Esophagus squamous epithelium (tissue), 5 donors: ENCODE results near the gene LRRFIP2. TPM values are rescaled to one million over a fixed set of nuclear protein-coding genes. Genes with fewer than 3 reads are reported as not detected.

ENCODE experiments used
- DNase-seq: peaks from one replicate; lab custom pipeline; 2025; lab: John Stamatoyannopoulos, UW
- H3K27ac ChIP-seq, 4 donors: fragments of 200-600 bp; sonication (generic); one replicate each; pipeline ENCODE4 v1.5.1; 2016 to 2019; ENCODE audit warnings: mild to moderate bottlenecking in 1 of 4
- H3K27me3 ChIP-seq, 4 donors: fragments of 200-600 bp; sonication (generic); 1 replicate in 3 of 4; 2 replicates in 1 of 4; pipeline versions ENCODE4 v1.5.1 to v1.6.0; 2017 to 2021; ENCODE audit warnings: antibody characterized with exemption in 1 of 4
- H3K36me3 ChIP-seq, 3 donors: fragments of 200-600 bp; sonication (generic); one replicate each; pipeline ENCODE4 v1.5.1; 2016 to 2019
- H3K4me1 ChIP-seq, 3 donors: fragments of 200-600 bp; sonication (generic); one replicate each; pipeline ENCODE4 v1.5.1; 2017 to 2019
- H3K4me3 ChIP-seq, 4 donors: fragments of 200-600 bp; sonication (generic); 1 replicate in 3 of 4; 2 replicates in 1 of 4; pipeline ENCODE4 v1.5.1; 2016 to 2019; ENCODE audit warnings: mild to moderate bottlenecking in 2 of 4, moderate library complexity in 1 of 4
- H3K9me3 ChIP-seq, 3 donors: fragments of 200-600 bp; sonication (generic); one replicate each; pipeline ENCODE4 v1.5.1; 2016 to 2019
- POLR2A ChIP-seq, 4 donors: fragments of 450-650 bp; IDR thresholded peaks; one replicate each; pipeline ENCODE4 v1.6.1; 2017; ENCODE audit warnings: antibody characterized with exemption in 4 of 4, mild to moderate bottlenecking in 4 of 4, moderate library complexity in 3 of 4
- WGBS, 2 donors: methylation state at CpG; one replicate each; pipeline ENCODE4 v1.1.5; 2018; 5-methylcytosine and 5-hydroxymethylcytosine counted together
- intact Hi-C: fragments of 100-400 bp; cut with DNase I; formaldehyde crosslinking; loops from one replicate; pipeline ENCODE4 v1.15.0; 2022
- total RNA-seq, 4 donors: library from RNA; depleted of rRNA; stranded (reverse); fragments of >200 nt; gene quantifications; one replicate each; pipeline ENCODE4 v1.1.0, GENCODE V29; 2016
- TF ChIP-seq, protein P1 (sequence below), 6 experiments: fragments of 450-650 bp in 4 of 6; fragments of 200-600 bp in 2 of 6; sonication (generic) in 2 of 6; IDR thresholded peaks; one replicate each; pipeline ENCODE4 v1.5.1; 2016 to 2019; ENCODE audit warnings: antibody characterized with exemption in 6 of 6, mild to moderate bottlenecking in 4 of 6, moderate library complexity in 4 of 6
- donor health status: DM: yes; HTN: yes; CAD: no.

Gene LRRFIP2
- total RNA-seq, 4 donors from 2014 or later: 50.0 to 99.7 (median 87.8) TPM

GRCh38 chr3:37099469-37099868 is 74.9 kb downstream of the LRRFIP2 start:
- Histone ChIP-seq H3K27ac (no peak overlapping the region), H3K9me3 (no peaks in the 10 kb centered on the region), H3K4me1 (no peaks in the 10 kb centered on the region), H3K4me3 (no peak overlapping the region), H3K27me3 (no peaks in the 10 kb centered on the region), H3K36me3 (peaks cover 0 to 25% (median 0%) of the 10 kb centered on the region in 3 donors)
- TF ChIP-seq, protein P1, sequence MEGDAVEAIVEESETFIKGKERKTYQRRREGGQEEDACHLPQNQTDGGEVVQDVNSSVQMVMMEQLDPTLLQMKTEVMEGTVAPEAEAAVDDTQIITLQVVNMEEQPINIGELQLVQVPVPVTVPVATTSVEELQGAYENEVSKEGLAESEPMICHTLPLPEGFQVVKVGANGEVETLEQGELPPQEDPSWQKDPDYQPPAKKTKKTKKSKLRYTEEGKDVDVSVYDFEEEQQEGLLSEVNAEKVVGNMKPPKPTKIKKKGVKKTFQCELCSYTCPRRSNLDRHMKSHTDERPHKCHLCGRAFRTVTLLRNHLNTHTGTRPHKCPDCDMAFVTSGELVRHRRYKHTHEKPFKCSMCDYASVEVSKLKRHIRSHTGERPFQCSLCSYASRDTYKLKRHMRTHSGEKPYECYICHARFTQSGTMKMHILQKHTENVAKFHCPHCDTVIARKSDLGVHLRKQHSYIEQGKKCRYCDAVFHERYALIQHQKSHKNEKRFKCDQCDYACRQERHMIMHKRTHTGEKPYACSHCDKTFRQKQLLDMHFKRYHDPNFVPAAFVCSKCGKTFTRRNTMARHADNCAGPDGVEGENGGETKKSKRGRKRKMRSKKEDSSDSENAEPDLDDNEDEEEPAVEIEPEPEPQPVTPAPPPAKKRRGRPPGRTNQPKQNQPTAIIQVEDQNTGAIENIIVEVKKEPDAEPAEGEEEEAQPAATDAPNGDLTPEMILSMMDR (IDR thresholded peaks at IDR 0.05): no peak
- TF ChIP-seq POLR2A (IDR thresholded peaks at IDR 0.05): no peak
- intact Hi-C loops: no loop called here
- no peak for DNase-seq

GRCh38 chr3:37098884-37099283 is 75.5 kb downstream of the LRRFIP2 start:
- no peaks in the 10 kb centered on the region for H3K4me1 ChIP-seq
- no peak for TF ChIP-seq POLR2A (IDR thresholded peaks at IDR 0.05)
- TF ChIP-seq, protein P1 (IDR thresholded peaks at IDR 0.05): no peak

DNA sequence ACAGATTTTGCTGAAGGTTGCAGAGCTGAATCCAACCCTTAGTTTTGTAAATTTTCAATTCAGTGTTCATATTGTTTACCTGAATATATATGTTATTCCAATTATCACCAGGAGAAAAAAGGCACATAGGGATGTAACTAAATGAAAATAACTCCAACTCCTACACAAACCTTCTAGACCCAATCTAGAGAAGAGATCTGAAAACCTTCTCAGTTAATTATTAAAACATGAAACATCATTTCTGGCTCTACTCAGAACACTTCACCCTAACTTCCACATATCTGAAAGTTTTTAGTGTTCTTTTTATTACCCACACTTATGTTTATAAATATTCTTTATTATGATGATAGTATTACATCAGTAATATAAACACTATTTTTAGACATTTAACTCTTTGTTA is 76.6 kb downstream of the LRRFIP2 start:
- Histone ChIP-seq H3K36me3 (peaks cover 0 to 40% (median 0%) of the 10 kb centered on the region in 3 donors), H3K9me3 (no peaks in the 10 kb centered on the region), H3K27me3 (no peaks in the 10 kb centered on the region), H3K4me3 (no peak overlapping the region), H3K27ac (no peak overlapping the region), H3K4me1 (no peaks in the 10 kb centered on the region)
- TF ChIP-seq POLR2A (IDR thresholded peaks at IDR 0.05): no peak
- TF ChIP-seq, protein P1 (IDR thresholded peaks at IDR 0.05): no peak
- no peak for DNase-seq
- intact Hi-C loops: no loop called here

More at GRCh38 chr3:37098884-37099283, 75.5 kb downstream of the LRRFIP2 start:
- DNase-seq: no peak
- Histone ChIP-seq H3K27me3 (no peaks in the 10 kb centered on the region), H3K9me3 (no peaks in the 10 kb centered on the region), H3K4me3 (no peak overlapping the region), H3K36me3 (peaks cover 0 to 31% (median 0%) of the 10 kb centered on the region in 3 donors), H3K27ac (no peak overlapping the region)
- intact Hi-C loops: no loop called here
- 65 to 77% methylated on average over 2 of the region's 2 CpGs for WGBS, 2 donors

DNA sequence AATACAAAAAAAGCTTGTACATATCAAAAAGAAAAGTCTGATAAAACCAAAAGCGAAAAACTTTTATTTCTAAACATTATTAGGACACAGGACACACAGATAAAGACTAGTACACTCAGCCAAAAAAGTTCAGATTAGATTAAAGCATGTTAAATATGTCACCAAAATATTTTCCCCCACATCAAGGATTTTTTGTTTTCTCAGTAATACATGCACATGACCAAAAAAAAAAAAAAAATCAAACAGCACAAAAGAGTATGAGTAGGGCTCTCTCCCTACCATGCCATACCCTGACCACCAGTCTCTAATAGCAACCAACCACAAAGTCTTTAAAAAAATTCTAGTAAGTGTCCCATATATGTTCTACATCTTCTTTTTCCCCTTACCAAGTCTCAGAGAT is 77.4 kb downstream of the LRRFIP2 start:
- Histone ChIP-seq H3K27ac (no peak overlapping the region), H3K36me3 (peaks cover 0 to 44% (median 0%) of the 10 kb centered on the region in 3 donors), H3K9me3 (no peaks in the 10 kb centered on the region), H3K4me1 (no peaks in the 10 kb centered on the region), H3K27me3 (no peaks in the 10 kb centered on the region), H3K4me3 (no peak overlapping the region)
- DNase-seq: no peak
- TF ChIP-seq, protein P1 (IDR thresholded peaks at IDR 0.05): no peak
- no peak for TF ChIP-seq POLR2A (IDR thresholded peaks at IDR 0.05)
- WGBS, 2 donors: 75 to 76% methylated on average over 1 of the region's 1 CpG
- intact Hi-C loops: no loop called here

GRCh38 chr3:37096288-37096687 is 78.1 kb downstream of the LRRFIP2 start:
- H3K36me3 ChIP-seq: peaks cover 0 to 51% (median 0%) of the 10 kb centered on the region in 3 donors
- WGBS, 2 donors: 54 to 67% methylated on average over 1 of the region's 1 CpG
- no peak for TF ChIP-seq POLR2A (IDR thresholded peaks at IDR 0.05)
- TF ChIP-seq, protein P1 (IDR thresholded peaks at IDR 0.05): no peak
- intact Hi-C loops: no loop called here
- no peaks in the 10 kb centered on the region for H3K9me3 ChIP-seq
- H3K27ac ChIP-seq: no peak overlapping the region
- no peak for DNase-seq
- no peaks in the 10 kb centered on the region for H3K27me3 ChIP-seq
- no peak overlapping the region for H3K4me3 ChIP-seq
- no peaks in the 10 kb centered on the region for H3K4me1 ChIP-seq
